ENCODE data around the gene GSTA1. TPM values are rescaled to one million over a fixed set of nuclear protein-coding genes. Genes with fewer than 3 reads are reported as not detected.

The GSTA1 gene
- total and polyA plus RNA-seq, 9 of the 15 experiments (the other 6 are each of a cell fraction or from before 2014, with no cell fraction given) = 0.42 TPM; not detected in 8

DNA sequence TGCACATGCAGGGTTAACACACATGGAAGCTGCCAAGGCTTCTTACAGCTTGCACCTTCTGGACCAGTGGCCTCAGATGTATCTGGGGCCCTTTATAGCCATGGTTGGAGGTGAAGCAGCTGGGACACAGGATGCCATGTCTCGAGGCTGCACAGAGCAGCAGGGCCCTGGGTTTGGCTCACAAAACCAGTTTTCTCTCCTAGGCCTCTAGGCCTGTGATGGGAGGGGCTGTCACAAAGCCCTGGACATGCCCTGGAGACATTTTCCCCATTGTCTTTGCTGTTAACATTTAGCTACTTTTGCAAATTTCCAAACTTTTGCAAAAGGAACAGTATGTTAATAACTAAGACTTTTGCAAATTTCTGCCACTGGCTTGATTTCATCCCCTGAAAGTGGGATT is 18.2 kb upstream of the GSTA1 start:
- FAIRE-seq (no peak), ATAC-seq (no peak), DNase-seq (ENCODE audit: extremely low read depth in 1 of 4, low spot score in 3 of 4) (no peak)
- Histone ChIP-seq H3K4me2 (ENCODE audit: insufficient read depth, low read length) (no peak overlapping the region), H2AFZ (ENCODE audit: low read depth, low read length) (no peak overlapping the region), H3K9me1 (ENCODE audit: control insufficient read depth, insufficient read depth, low read length) (no peaks in the 10 kb centered on the region), H3K4me1 (replicated peaks in 1 of 2; ENCODE audit: control insufficient read depth in 2 of 2, insufficient read depth in 2 of 2, low read length in 2 of 2) (no peaks in the 10 kb centered on the region), H3K27ac (ENCODE audit: extremely low read depth, low read depth, low read length) (no peak overlapping the region), H3K9me3 (replicated peaks; ENCODE audit: control insufficient read depth, insufficient read depth, low read depth, low read length) (no peaks in the 10 kb centered on the region), H3K27me3 (ENCODE audit: control insufficient read depth in 2 of 2, insufficient read depth in 2 of 2, low read length in 2 of 2) (0 out of 5 replicates have a peak, but pooled peaks cover 0 to 5% of the 10 kb centered on the region in 2 experiments), H3K36me3 (ENCODE audit: control insufficient read depth, insufficient read depth, low read length) (no peaks in the 10 kb centered on the region), H3K79me2 (ENCODE audit: control insufficient read depth, insufficient read depth, low read length) (no peaks in the 10 kb centered on the region), H3K9ac (ENCODE audit: insufficient read depth in 1 of 2, low read depth in 2 of 2, low read length in 2 of 2) (no peak overlapping the region), H3K4me3 (no peak overlapping the region), H4K20me1 (replicated peaks; ENCODE audit: control insufficient read depth, insufficient read depth, low read length) (no peaks in the 10 kb centered on the region)
- POLR2A ChIA-PET = interaction anchor here (0.6 kb wide), 1 partner anchor 412 kb away, joined by 3 read pairs; no protein-coding TSS in a partner anchor
- BruUV-seq (replicated peaks) = no TSS peak
- intact Hi-C loops (cut with micrococcal nuclease) = no loop called here
- 0% methylated on average over 1 of the region's 1 CpG for WGBS (ENCODE audit: insufficient coverage, low coverage, missing lambda C conversion rate)
- CTCF ChIA-PET (ENCODE audit: low intra/inter-chr PET ratio) = no interaction called here
- in situ Hi-C loops (cut with MboI) = no loop called here
- TF ChIP-seq ERF (CRISPR knock-in tag; IDR thresholded peaks at IDR 0.05) (no peak), GATAD2A (IDR thresholded peaks at IDR 0.05) (no peak), PHF20 (IDR thresholded peaks at IDR 0.05; ENCODE audit: partially characterized antibody) (no peak), ZNF79 (CRISPR knock-in tag; IDR thresholded peaks at IDR 0.05; ENCODE audit: low read depth) (no peak), ZFX (CRISPR knock-in tag; IDR thresholded peaks at IDR 0.05) (no peak), ELF4 (CRISPR knock-in tag; IDR thresholded peaks at IDR 0.05) (no peak), ZNF146 (CRISPR knock-in tag; IDR thresholded peaks at IDR 0.05; ENCODE audit: unreplicated experiment) (no peak), TRIM24 (IDR thresholded peaks at IDR 0.05) (no peak), ZNF695 (CRISPR knock-in tag; IDR thresholded peaks at IDR 0.05) (no peak), ZNF609 (CRISPR knock-in tag; IDR thresholded peaks at IDR 0.05; ENCODE audit: borderline replicate concordance) (no peak), HIVEP1 (CRISPR knock-in tag; IDR thresholded peaks at IDR 0.05) (no peak), ZNF274 (IDR thresholded peaks at IDR 0.05; ENCODE audit: borderline replicate concordance, low read depth, low read length) (no peak), ZSCAN32 (CRISPR knock-in tag; IDR thresholded peaks at IDR 0.05) (no peak), ARID1B (IDR thresholded peaks at IDR 0.05) (no peak), ZNF224 (CRISPR knock-in tag; IDR thresholded peaks at IDR 0.05) (no peak), MAFG (tag; conservative IDR thresholded peaks at IDR 0.05) (no peak), BHLHE40 (IDR thresholded peaks at IDR 0.05; ENCODE audit: low read length) (no peak), ELF2 (CRISPR knock-in tag; IDR thresholded peaks at IDR 0.05) (no peak)
- TF ChIP-seq, protein P1, sequence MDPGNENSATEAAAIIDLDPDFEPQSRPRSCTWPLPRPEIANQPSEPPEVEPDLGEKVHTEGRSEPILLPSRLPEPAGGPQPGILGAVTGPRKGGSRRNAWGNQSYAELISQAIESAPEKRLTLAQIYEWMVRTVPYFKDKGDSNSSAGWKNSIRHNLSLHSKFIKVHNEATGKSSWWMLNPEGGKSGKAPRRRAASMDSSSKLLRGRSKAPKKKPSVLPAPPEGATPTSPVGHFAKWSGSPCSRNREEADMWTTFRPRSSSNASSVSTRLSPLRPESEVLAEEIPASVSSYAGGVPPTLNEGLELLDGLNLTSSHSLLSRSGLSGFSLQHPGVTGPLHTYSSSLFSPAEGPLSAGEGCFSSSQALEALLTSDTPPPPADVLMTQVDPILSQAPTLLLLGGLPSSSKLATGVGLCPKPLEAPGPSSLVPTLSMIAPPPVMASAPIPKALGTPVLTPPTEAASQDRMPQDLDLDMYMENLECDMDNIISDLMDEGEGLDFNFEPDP (CRISPR knock-in tag; IDR thresholded peaks at IDR 0.05) = no peak

All from K562 (cell line).